CD4-positive, alpha-beta T cell treated with Interleukin-15 for 4 hours (primary cell): ENCODE measurements around the gene LYRM2.
A peak's percentile ranks its signal among the peaks of the same experiment; 100 is the strongest.

Experiments
- DNase-seq: peaks from one replicate; pipeline ENCODE4 v3.0.0-alpha.2; 2020; ENCODE audit warnings: low spot score

The LYRM2 gene, protein sequence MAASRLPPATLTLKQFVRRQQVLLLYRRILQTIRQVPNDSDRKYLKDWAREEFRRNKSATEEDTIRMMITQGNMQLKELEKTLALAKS

DNA sequence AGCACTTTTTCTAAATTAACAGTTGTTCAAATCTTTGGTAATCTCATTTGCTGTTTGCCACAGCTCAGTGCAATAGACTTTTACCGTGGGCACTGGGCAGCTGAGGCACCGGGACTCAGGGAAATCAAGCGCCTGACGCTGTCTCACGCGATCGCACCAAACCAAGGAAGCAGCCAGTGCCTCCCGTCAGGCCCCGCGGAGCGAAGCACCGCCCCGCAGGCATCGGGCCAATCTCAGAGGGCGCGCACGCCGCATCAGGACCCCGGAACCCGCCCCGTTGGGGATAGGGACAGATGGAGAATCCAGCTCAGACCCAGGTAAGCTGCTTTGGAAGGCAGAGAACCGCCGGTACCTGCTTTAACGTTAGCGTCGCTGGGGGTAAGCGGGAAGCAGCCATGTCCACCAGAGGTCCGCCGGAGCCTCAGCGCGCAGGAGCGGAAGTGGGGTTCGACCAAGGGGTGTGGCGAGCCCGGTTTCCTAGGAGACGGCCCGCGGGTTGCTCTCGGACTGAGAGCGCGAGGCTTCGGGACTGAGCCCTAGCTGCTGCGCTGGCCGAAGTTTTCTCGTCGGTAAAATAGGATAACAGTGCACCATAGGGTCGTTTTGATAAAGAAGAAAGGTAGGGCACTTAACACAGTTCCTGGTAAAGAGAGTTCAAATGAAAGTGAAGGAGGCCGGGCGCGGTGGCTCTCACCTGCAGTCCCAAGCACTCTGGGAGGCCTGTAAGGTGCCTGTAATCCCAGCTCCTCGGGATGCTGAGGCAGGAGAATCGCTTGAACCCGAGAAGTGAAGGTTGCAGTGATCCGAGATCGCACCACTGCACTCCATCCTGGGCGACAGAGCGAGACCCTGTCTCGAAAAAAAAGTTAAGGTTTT lies at the start of gene LYRM2:
Gene LYRM2, minus strand, starts transcription at position 428 of the 876 bp plus-strand sequence. Its CDS starts 31 bp downstream, at position 397.
- peak; percentile 88 for DNase-seq

DNA sequence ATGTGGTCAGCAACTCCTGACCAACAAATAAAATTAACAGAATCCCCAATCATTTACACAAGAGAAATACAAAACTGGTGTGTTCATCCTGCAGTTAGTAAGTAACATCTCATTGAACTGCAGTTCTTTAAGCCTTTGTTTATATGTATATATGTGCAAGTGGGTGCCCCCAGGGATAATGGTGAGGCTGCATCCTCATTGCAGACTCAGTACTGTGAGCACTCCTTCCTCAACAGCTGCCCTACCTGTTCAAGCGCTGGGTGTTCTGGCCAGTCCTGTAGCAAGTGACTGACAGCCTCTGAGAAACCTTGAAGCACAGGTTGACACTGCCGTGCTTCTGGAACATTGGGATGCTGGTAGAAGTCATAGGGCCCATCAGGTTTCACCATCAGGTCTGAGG lies 49.8 kb upstream of the LYRM2 start:
- DNase-seq = no peak

DNA sequence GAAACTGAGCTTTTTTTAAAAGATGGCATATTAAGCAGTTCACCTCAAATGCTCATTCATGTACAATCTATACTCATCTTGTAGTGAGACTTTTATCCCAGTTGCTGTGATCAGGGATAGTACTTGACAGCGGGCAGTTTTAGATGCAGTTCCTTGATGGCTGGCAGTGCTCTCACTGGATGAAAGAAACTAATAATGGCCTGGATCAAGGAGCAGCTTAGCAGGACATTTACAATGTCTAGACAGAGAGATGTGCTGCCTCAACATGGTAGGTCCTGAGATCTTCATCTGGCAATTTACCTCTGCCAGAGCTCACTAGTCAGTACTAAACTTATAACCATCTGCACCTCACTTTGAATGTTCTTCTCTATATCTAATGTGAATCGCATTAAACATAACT lies 46.8 kb upstream of the LYRM2 start:
- no peak for DNase-seq

DNA sequence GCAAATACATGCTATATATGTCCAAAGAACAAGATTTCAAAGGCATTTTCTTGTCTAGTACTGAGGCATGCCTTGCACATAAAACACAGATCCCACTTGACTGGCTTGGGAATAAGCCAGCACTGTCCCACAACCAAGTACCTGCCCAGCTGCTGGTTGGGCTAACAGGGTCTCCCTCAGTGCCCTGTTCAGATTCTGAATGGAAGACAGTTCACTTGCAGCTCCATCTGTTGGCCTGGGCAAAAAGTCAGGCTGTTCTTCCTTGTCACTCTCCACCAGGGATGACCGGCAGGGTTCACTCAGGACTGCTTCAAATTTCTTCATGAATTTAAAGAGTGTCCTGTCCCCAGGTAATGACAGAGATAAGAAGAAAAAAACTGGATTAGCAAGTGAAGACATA lies 44.4 kb upstream of the LYRM2 start:
- DNase-seq = no peak

DNA sequence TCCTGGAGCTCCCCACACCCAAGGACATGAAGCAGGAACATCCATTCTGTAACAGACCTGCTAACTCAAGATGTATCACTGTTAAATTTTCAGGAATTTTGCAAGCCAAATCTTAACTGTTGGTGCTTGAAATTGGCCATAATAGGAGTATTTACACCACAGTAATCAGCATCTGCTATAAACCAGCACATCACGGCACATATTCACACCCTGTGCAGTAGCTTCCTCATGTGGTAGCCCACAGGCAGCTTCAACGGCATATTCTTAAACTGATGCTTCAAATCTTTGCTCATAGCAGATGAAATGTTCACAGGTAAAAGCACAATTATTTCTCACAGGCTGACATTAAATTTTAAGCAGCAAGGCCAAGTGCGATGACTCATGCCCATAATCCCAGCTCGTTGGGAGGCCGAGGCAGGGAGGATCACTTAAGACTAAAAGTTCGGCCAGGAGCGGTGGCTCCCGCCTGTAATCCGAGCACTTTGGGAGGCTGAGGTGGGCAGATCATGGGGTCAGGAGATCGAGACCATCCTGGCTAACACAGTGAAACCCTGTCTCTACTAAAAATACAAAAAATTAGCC lies 43.5 kb upstream of the LYRM2 start:
- no peak for DNase-seq

DNA sequence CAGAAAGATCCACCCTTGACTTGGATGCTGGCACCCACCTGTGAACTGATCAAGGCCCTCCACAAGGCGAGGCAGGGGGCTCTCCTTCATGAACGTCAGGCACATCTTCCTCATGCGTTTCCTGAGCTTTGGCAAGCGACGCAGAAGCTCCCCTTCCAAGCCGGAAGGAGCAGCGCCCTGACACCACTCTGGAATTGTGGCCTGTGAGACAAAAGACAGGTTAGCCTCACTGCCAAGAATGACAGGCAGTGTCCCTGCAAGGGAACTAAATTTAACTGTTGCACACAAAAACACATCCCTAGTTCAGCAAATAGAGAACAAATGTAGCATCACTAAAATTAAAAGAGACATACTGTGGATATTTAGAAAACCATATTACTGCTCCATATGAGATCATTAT lies 42.0 kb upstream of the LYRM2 start:
- no peak for DNase-seq

DNA sequence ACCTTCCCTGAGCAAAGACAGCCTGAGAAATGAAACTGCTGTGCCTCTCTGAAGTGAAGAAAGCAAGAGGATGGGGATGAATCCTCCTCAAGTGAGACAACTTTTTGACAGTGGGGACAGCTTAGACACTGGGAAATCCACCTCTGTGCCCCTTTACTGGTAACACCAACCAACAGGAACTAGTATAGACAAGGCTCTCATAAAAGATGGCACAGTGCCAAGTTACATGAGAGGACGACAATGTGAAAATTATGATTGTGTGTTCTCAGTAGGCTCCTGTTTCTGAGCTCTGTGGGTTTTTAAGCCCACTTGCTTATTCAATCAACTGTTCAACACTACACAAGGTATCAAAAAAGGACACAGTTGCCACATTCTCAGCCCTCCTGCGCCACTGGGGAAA lies 41.6 kb upstream of the LYRM2 start:
- no peak for DNase-seq

DNA sequence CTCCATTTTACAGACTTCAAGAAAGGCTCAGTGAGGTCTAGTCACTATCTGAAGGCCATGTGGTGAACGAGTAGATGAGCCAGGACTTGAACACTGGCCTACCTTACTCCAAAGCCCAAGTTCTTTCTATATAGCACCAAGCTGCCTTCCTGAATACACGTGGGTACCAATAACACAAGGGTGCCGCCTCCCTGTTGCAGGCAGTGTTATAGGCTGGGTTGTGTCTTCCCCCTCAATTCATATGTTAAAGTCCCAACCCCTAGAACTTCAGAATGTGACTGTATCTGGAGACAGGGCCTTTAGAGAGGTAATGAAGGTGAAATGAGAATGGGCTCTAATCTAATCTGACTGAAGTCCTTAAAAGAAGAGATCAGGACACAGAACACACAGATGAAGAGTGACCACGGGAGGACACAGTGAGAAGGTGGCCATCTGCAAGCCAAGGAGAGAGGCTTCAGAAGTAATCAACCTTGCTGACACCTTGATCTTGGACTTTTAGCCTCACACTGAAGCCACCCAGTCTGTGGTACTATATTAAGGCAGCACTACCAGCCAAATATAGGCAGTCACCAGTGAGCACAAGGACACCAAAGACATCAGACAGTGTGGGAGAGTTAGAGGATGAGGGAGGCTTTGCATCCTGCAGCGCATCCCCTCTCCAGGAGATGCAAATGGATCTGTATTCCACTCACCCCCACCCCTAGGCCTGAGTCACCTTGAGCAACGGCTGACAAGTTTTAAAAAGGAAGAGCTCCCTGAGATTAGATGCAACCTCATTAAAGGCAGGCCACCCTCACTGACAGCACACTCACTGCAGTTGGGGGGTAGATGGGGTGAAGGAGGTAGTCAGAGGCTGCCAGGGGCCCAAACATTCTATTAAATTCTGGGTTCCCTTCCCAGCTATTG lies 40.9 kb upstream of the LYRM2 start:
- DNase-seq = no peak

DNA sequence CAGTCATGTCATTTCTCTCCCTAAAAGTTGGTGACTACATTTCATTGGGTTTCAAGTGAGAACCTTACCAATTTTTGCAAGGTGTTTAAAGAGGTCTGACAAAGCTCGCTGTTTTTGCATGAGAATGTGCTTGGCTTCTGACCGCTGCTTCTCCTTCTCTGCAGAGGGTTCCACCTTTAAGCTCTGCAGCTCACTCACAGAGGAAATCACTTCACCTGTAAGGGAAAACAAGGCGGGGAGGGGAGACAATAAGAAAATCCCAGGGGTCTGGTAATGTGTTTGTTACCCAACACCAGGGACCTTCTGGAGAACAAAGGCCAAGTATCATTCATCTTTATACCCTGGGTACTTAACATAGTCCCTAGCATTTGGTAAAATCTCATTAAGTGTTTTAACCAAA lies 40.0 kb upstream of the LYRM2 start:
- DNase-seq = no peak

DNA sequence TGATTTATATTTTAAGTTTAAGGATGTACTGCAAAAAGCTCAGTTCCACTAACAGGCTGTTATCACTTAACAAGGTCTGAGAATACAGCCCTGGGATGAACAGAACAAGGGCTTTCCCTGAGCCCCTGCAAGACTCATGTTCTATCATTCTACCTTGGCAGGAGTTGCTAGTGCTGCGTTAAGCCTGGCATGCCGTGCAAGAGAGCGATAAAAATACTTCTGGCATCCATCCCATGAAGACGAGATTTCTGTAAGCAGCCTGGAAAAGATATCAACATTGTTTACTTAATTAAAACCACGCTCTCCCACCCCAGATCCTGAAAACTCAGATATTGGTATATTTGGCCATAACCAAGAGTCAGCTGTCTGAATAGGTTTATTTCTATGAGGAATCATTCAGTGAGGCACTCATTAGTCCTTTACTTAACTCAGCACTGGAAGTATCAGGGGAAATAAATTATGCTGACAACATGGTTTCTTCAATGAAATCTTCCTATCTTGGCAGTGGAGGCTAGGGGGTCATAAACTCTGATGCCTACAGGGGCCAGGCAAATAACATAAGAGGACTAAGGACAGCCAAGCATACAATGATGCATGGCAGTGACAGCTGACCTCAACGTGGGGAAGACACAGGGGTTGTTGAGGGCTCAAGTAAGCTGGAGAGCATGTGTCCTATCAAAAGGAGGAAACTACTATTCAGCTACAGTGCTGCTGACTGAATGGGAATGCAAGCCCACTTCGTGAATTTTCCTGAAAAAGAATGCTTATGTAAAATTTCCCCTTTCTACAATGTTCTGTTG lies 37.6 kb upstream of the LYRM2 start:
- DNase-seq = no peak

DNA sequence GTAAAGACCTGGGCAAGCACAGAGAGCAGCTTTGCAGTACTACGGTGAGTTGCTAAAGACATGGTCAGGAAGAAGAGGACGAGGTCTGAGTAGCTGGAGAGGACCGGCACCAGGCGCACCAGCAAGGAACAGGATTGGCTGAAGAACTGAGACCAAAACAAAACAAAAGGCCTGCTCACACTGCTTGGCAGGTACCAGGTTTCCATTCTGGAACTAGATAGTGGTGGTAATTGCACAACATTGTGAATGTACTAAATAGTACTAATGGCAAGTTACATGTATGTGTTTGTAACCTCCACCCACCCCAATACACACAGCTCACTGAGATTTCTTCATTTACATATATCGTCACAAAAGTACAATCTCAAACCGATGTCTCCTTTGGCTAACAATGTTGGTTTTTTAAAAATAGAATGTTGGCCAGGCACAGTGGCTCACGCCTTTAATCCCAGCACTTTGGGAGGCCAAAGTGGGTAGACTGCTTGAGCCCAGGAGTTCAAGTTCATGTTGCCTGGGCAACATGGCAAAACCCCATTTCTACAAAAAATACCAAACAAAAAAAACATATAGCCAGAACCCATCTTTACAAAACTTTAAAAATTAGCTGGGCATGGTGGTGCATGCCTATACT lies 32.5 kb upstream of the LYRM2 start:
- DNase-seq = no peak

DNA sequence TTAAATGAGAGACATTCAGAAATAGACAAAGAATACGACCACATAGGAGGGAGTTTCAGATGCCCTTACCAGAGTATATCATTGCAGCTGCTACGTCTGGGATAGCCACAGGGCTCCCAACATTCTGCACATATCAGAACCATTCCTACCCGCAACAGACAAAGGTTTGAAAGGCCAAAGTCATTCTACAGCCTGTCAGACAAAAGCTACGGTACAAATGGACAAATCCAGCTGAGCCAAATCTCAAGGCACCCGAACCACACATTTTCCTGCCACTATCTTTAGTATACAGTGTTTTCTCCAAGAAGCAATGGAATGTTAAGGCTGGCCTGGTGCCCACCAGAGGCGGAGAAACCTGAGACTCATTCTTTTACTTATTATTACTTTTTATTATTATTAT lies 30.5 kb upstream of the LYRM2 start:
- DNase-seq = no peak

DNA sequence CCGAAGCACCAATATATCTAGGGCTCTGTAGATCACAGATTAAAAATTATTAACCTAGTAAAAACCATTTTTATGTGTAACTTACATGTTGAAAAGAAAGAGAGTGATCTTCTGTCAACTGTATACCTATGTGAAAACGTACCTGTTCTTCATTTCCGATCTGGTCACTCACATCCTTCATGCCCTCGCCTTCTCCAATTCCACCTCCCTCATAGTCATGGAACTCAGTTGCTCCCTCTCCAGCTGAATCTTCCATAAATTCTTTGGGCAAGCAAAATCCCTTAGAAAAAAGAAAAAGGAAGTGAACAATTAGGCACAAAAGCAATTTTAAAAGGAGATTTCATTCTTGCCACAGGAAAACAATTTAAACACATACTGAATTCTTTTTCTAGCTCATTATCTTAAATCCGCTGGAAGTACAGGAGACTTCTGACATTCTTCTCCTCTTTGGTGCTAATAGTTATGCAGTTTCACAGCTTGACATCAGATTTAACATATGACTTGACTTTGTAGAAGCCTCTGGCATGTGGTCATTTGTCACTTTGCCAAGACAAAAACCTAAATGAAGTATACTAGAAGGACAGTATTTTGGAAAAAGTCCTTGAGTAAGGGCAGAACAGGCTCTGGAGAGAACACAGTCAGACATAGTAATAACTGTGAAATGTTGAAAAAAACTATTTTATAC lies 29.5 kb upstream of the LYRM2 start:
- no peak for DNase-seq

DNA sequence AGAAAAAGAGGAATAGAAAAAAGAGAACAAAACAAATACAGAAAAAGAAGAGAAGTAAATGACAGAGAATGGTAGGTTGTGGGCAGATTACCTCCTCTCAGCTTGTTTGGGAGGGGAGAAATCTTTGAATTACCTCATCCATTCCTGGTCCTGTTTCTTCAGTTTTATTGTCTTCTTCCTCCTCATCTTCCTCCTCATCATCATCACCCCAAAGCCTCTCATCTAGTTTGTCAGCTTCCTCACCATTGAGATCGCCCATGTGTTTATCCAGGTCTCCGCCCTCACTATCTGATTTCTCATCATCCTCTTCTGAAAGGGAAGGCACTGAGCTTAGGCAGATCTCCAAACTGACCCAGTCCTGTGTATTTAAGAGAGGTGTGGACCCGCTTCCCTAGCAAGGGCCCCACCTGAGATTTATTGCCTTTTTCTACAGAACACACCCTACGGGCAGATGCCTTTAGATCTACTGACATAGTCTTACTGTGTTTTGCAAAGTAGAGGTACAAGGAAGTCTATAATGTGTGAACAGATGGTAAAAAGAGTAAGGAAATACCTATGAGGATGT lies 24.2 kb upstream of the LYRM2 start:
- no peak for DNase-seq

DNA sequence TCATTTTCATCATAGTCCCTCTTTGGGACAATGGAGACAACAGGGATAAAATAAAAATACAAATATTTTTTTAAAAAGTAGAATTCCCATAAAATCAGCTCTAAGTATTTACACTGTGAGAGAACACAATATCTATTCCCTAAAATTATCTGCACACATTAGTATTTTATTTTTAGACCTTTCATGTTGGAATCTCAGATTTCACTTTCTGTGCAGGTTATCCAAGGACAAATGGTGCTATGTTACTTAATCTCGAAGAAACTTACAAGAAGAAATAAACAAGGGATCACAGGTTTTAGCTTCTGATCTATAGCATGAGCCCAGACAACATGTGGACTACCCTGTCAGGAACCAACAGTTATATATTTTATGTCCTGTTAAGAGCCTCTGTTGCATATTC lies 23.0 kb upstream of the LYRM2 start:
- DNase-seq = no peak

DNA sequence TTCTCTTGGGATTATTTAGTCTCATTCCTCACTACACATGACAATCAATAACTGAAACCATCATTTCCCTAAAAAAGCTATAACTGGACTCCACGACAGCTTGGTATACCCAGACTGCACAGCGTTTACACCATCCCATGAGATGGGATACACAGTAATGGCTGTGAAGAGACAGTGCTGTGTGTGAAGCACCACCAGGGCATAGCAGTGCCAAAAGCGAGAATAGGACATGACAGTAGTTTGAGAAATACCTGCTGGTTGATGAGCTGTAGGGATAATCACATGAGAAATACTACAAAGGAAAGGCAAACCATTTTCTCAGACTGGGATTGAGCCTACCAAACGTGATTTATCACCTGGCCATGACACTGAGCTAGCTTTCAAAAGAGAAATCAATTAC lies 22.4 kb upstream of the LYRM2 start:
- DNase-seq = no peak

DNA sequence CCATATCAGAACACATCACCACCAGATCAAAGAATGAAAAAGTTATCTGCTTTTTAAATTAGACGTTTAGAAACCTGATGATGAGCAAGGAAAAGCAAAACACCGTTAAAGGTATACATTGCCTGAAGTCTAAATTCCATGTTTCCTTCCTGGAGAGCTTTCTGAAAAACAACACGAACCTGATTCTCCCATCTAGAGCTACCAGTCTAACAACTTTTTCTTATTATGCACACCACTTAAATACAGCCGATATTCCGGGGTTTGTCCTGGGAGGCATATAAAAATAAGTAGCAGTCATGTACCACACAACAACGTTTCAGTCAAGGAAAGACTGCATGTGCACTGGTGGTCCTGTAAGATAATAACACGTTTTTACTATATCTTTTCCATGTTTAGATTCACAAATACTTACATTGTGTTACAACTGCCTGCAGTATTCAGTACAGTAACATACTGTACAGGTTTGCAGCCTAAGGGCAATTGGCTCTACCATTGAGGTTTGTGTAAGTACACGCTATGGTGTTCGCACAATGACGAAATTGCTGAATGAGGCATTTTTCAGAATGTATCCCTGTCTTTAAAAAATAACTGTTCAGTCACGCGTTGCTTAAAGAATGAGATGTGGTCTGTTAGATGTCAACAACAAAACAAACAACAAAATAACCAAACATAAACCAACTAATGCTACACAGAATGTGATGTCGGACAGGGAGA lies 19.1 kb upstream of the LYRM2 start:
- DNase-seq = no peak

DNA sequence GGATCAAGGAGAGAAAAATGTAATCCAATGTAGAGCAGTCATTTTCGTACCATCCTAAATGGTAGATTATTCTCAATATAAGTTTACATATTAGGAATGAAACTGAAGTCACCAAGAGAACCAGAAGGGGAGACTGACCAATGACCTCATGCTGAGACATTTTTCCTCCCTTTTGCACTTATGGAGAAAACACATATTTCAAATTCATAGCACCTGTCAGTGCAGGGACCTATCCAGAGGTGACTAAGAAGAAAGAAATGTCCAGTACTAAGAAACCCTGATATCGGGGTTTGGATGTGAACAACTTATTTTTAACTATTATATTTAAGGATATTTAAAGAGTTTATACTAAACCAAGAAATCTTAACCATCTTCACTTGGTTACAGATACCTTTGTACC lies 16.6 kb upstream of the LYRM2 start:
- no peak for DNase-seq

DNA sequence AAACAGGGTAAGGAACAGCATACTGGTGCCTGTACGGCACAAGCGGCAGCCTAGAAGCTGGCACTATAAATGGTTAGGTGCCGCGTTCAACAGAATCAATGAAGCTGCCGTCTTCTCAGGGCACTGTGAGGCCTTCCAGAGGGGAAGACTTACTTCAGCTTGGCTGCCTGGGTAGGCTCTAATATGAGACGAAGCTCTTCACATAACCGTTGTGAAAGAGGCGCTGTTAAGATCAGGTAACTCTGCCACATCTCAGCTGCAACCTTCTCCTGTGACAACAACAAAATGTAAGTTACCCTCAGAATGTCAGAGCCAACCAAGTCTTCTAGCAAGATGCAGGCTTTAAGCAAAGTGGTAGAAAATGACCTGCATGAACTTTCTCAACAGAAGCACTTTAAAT lies 12.0 kb upstream of the LYRM2 start:
- no peak for DNase-seq

DNA sequence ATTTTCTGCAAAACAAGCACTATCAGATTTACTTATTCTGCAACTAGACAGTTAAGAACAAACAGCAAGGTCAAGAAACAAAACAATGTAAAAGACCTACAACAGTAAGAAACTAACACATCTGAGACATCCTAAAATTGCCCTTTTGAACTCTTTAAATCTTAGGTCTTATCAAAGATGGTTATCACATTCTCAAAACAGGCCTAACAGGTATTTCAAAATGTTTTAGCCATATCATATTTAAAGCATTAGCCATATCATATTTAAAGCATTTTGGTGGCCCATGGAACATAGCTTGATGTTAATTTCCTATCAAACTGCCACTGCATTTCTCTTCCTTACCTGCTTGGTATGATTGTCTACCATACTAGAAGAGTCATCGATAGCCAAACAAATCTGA lies 11.1 kb upstream of the LYRM2 start:
- DNase-seq = no peak
